ENCODE data around the gene ZNF496.

ZNF496 gene

DNA sequence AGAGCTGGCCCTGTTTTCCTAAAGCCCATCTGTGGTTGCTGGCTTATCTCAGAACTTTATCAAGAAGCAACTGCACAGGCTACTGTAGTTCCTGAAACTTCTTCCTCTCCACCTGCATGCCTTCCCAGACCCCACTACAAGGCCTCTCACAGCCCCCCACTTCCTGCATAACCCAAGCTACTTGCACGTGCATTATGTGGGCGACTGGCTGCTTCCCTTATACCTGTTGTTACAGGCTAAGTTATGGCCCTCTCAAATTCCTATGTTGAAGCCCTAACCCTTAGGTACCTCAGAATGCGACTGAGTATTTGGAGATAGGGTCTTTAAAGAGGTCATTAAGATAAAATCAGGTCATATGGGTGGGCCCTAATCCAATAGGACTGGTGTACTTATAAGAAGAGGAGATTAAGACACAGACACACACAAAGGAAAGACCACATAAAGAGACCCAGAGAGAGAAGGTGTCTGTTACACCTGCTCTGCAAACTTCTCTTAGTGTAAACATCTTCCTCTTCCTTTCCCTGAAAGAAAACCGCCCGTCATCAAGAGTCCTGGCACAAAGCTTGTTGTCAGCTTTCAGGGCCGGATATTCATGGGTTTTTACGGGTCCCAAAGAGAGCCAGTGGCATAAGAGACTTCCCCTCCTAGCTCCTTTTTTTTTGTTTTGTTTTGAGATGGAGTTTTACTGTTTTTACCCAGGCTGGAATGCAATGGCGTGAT, 5.1 kb downstream of the ZNF496 start:
- no peak for DNase-seq (ENCODE audit: low spot score)

DNA sequence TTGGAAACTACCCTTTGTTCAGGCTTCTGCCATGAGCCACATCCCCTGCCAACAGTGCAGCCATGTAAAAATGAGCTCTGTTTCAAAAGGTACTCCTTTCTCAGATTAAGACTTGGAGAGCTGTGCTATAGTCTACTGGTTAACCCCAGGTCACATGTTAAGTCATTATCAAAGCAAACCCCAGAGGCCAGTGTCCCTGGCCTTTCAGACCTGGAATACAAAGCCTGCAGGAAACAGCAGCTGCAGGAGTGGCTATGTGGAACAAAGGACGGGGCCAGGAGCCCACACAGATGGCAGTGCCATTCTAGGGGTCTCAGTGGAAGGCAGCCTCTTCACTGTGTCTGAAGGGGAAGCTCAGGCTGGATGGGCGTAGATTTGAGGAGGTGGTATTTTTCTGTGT, 6.7 kb downstream of the ZNF496 start:
- no peak for DNase-seq (ENCODE audit: low spot score)

DNA sequence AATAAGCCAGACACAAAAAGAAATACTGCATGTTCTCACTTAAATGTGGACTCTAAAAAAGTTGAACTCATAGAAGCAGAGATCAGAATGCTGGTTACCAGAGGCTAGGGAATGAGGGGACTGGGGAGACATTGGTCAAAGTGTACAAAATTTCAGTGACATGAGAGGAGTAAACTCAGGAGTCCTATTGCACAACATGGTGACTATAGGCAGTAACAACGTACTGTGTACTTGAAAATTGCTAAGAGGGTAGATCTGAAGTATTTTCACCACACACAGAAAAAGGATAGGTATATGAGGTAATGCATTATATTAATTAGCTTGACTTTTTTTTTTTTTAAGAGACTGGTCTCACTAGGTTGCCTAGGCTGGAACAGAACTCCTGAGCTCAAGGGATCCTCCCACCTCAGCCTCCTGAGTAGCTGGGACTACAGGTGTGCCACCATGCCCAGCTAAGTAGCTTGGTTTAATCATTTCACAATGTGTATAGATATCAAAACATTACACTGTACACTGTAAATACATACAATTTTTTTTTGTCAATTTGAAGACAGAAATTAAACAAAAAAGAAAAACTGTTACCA, 7.4 kb downstream of the ZNF496 start:
- DNase-seq (ENCODE audit: low spot score): no peak

DNA sequence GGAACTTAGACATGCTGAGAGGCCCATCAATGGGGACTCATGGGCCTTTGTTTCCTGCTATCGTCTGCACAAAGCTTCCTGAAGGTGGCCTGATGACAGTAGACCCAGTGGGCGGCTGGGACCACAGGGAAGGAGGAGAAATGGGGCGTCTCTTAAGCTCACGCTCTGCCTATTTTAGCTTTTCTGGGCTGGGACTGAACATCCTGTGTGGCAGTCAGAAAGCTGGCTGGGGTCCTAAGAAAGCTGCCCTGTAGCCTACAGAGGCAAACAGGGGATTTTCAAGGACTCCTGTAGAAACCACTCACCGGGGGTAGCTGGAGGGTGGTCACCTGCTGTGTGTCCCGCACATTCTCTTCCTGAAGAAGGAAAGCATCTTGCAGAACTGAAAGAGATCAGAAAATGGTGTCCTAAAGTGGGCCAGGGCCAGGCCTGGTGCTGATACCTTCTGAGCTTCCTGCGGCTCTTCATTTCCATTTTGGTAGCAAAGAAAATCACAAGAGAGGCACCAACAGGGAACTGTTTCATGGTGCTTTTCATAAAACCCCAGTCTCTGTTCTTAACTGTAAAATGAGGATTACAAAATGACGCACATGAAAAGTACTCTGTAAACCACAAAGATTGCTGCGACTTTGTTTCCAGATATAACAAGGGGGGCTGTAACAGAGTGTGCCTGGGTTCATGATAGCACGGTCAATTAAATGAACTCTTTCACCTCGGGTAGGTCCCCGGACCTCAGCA, 8.6 kb downstream of the ZNF496 start:
- no peak for DNase-seq (ENCODE audit: low spot score)

DNA sequence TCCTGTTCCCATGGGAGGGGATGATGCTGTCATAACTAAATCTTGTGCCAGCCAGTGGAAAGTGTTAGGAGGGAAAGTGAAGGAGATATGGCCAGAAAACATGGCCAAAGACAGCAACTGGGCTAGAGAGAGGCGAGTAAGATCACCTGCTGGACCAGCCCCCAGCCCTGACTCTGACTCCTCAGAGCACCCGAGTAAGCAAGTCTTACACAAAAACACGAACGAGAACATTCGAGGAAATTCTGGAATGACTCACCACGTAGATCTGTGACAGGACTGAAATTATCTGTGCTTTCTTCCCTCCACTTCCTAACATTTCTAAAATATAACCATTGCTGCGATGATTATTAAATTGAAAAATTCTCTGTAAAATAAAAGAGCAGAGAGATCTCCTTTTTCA, 9.2 kb downstream of the ZNF496 start:
- no peak for DNase-seq (ENCODE audit: low spot score)

- no peak for DNase-seq (ENCODE audit: low spot score)
These were observed 14.0 kb downstream of the ZNF496 start for GRCh38 chr1:247317702-247318101.

DNA sequence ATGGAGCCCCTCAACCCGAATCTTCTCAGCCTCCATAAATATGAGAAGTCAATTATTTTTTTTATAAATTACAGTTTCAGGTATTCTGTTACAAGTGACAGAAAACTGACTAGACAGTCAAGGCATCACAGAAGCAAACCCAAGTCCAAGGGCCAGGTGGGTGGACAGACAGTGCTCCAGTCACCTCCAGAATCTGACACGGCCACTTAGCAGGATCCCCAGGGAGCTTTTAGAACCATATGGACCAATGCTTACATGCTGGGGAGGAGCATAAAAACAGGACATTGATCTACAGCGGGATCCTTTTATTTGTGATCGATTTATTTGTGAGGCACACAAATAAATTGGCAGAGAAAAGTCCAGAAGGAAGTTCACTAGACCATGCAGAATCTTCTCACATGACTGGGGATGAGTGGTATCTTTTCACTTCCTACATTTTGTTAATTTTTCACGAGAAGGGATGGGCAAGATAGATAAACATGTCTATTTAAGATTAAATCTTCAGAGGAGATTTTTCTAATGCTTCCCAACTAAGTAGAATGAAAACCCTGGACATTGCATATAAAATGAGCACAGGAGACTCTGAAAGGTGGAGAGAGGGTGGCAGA, 15.0 kb downstream of the ZNF496 start:
- no peak for DNase-seq (ENCODE audit: low spot score)

DNA sequence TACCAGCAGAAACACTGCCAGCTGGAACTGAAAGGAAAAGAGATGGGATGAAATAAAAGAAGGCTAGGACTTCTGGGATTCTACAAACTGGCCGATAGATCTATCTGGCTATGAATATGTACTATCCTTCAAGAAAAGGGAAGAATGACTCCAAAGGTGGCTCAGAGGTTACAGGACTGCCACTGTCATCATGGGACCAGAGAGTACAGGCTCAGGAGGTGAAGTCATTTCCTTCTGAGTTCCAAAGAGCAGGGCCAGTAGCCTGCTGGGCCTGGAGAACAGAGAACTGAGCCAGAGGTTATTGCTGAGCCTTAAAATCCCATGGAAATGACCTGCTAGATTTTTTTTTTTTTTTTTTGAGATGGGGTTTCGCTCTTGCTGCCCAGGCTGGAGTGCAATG, 27.6 kb downstream of the ZNF496 start:
- DNase-seq (ENCODE audit: low spot score): no peak

DNA sequence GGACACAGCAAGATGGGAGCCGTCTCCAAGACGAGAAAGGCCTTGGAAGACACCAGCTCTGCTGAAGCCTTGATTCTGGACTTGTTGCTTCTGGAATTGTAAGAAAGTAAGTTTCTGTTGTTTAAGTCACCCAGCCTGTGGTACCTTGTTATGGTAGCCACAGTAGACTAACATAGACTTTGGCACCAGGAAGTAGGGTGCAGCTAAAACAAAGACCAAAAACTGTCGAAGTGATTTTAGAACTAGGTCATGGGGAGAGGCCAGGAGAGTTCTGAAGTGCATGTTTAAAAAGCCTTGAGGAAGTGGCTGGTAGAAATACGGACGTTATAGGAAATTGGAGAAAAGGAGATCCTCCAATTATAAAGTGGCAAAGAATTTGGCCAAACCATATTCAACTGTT, 28.5 kb downstream of the ZNF496 start:
- DNase-seq (ENCODE audit: low spot score): no peak

- no peak for DNase-seq (ENCODE audit: low spot score)
These were observed 30.5 kb downstream of the ZNF496 start for GRCh38 chr1:247301176-247301540.

GRCh38 chr1:247300491-247301175, 31.0 kb downstream of the ZNF496 start:
- no peak for DNase-seq (ENCODE audit: low spot score)

GRCh38 chr1:247299723-247300381, 31.8 kb downstream of the ZNF496 start:
- DNase-seq (ENCODE audit: low spot score): no peak

- DNase-seq (ENCODE audit: low spot score): no peak
These were observed 33.0 kb downstream of the ZNF496 start for GRCh38 chr1:247298701-247299100.

DNA sequence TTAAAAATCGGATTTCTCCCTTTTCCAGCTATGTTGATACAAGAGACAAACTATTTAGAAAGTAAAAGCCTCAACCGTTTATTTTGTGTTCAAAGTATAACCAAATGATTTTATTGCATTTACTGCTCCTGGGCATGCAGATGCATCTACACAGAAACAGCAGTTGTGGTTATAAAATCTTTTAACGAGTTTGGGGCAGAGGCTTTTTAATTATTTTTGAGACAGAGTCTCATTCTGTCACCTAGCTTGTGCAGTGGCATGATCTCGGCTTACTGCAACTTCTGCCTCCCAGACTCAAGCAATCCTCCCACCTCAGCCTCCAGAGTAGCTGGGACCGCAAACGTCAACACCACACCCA, 33.6 kb downstream of the ZNF496 start:
- no peak for DNase-seq (ENCODE audit: low spot score)

DNA sequence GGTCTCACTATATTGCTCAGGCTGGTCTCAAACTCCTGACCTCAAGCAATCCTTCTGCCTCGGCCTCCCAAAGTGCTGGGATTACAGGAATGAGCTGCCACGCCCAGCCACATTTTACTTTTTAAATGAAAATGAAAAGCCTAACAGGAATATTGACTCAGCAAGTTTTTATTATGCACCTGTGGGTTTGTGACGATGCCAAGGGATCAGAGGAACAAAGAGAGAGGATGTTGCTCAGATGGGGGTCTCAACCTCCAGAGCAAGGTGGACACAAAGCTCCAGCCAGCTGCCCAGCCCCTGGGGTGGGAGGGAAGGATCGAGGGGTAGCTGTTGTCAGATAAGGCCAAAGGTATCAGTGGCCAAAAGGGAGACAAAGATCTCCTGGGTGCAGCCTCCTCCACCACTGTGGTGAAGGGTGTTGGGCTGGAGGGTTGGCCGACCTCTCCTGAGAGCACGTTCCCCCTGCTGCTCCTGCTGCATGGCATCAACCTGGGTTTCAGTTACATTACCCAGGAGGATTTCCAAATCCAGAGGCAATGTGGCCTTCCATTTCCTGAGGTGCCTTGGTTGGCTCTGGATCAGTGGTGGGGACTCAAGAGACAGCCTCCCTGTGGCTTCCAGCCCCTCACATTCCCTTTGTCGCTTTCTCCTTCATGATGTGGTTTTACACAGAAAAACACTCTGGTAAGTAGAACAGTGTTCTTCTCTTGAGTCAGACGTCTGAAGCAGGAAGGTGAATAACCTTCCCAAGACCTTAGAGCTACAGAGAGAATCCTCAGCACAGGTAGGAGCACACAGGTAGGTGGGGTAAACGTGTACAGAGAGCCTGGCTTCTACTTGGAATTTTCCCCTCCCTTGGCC, 34.2 kb downstream of the ZNF496 start:
- no peak for DNase-seq (ENCODE audit: low spot score)

- no peak for DNase-seq (ENCODE audit: low spot score)
These were observed 35.0 kb downstream of the ZNF496 start for GRCh38 chr1:247296599-247297180.

DNA sequence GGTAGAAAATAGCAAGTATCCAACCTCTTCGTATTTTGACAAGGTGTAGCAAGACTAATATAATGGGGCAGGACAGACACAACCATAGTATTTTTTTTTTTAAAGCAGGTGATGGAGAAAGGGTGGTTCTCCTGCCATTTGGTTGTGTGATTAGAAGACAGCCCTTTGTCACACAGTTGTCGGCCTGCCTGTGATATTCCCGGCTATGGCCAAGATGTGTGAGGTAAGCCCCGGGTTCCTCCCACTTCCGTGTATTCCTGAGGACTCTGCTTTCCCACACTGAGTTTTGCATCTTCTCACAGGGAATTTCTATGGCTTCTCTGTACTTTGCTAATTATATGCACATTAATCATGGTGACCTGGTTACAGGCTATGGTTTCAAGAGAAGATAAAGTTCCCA, 35.9 kb downstream of the ZNF496 start:
- DNase-seq (ENCODE audit: low spot score): no peak

DNA sequence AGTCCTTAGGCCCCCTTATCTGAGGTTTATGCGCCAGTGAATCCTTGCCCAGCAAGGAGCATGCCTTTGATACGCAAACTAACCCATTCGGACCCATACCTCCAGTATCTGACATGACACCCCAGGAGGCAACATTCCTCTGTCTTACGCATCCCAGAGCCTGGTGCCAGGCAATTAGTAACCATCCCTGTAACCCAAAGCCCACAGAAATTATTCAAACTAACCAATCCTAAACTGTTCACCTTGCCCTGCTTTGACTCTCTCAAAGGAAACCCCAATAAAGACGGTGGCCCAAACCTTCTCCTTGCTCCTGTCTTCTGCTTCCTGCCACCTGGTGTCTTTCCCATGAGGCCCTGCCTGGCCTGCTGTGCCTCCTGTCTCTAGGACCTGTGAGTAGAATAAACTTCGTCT, 36.4 kb downstream of the ZNF496 start:
- no peak for DNase-seq (ENCODE audit: low spot score)

- DNase-seq (ENCODE audit: low spot score): no peak
These were observed 37.4 kb downstream of the ZNF496 start for GRCh38 chr1:247294282-247294681.

DNA sequence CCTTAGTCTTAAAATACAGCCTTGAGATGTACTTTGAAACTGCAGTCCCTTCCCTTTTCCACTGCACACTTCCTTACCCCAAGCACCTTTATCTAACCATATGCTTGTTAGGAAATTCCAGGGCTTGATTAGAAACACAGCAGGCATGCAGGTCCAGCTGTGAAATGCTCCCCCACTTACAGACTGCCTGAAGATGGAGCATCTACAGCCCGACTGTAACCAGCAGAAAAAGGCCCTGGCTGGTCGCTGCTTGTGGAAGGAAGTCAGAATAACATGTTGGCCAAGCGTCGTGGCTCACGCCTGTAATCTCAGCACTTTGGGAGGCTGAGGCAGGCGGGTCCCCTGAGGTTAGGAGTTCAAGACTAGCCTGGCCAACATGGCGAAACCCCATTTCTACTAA, 38.6 kb downstream of the ZNF496 start:
- no peak for DNase-seq (ENCODE audit: low spot score)
